Stimulated activated CD8-positive, alpha-beta memory T cell treated with anti-CD3 and anti-CD28 coated beads, Interleukin-4, amount 100 ng/mL, for 1 hour (primary cell): ENCODE data around the gene GLYATL2.

Source experiments
- DNase-seq, 2 donors: peaks; one replicate each; pipeline ENCODE4 v3.0.0-alpha.2; 2020; ENCODE audit warnings: low read depth in 2 of 2, low spot score in 1 of 2

The GLYATL2 gene

GRCh38 chr11:58844361-58845005 is at the start of gene GLYATL2:
GLYATL2 (minus strand) TSS chr11:58844704; CDS start chr11:58839612, 5,092 bp downstream.
- DNase-seq = no peak

GRCh38 chr11:58893899-58894298 is 49.4 kb upstream of the GLYATL2 start:
- no peak for DNase-seq

- DNase-seq = no peak
Observed at GRCh38 chr11:58888579-58888978, 44.1 kb upstream of the GLYATL2 start.

GRCh38 chr11:58887452-58887851 is 42.9 kb upstream of the GLYATL2 start:
- DNase-seq = no peak

GRCh38 chr11:58880625-58881024 is 36.1 kb upstream of the GLYATL2 start:
- no peak for DNase-seq

GRCh38 chr11:58880166-58880565 is 35.7 kb upstream of the GLYATL2 start:
- no peak for DNase-seq

GRCh38 chr11:58867556-58867955 is 23.1 kb upstream of the GLYATL2 start:
- no peak for DNase-seq

GRCh38 chr11:58866788-58867187 is 22.3 kb upstream of the GLYATL2 start:
- no peak for DNase-seq

GRCh38 chr11:58864335-58864734 is 19.8 kb upstream of the GLYATL2 start:
- no peak for DNase-seq

- no peak for DNase-seq
Observed at GRCh38 chr11:58863697-58864096, 19.2 kb upstream of the GLYATL2 start.

- DNase-seq = no peak
Observed at GRCh38 chr11:58861533-58861932, 17.0 kb upstream of the GLYATL2 start.

GRCh38 chr11:58856806-58857205 is 12.3 kb upstream of the GLYATL2 start:
- no peak for DNase-seq

GRCh38 chr11:58845386-58845785 is 882 bp upstream of the GLYATL2 start:
- no peak for DNase-seq

- no peak for DNase-seq
Observed at GRCh38 chr11:58837707-58838388, 6.7 kb downstream of the GLYATL2 start.

GRCh38 chr11:58832056-58832645 is 12.4 kb downstream of the GLYATL2 start:
- DNase-seq = no peak

- DNase-seq = no peak
Observed at GRCh38 chr11:58830673-58831301, 13.7 kb downstream of the GLYATL2 start.

- DNase-seq = no peak
Observed at GRCh38 chr11:58829786-58830185, 14.7 kb downstream of the GLYATL2 start.

- DNase-seq = no peak
Observed at GRCh38 chr11:58813693-58814092, 30.8 kb downstream of the GLYATL2 start.

- no peak for DNase-seq
Observed at GRCh38 chr11:58811499-58811898, 33.0 kb downstream of the GLYATL2 start.

GRCh38 chr11:58807343-58807742 is 37.2 kb downstream of the GLYATL2 start:
- DNase-seq = no peak

GRCh38 chr11:58805065-58805464 is 39.4 kb downstream of the GLYATL2 start:
- DNase-seq = no peak

- DNase-seq = no peak
Observed at GRCh38 chr11:58801974-58802545, 42.4 kb downstream of the GLYATL2 start.
